Vein endothelial cell (primary cell): ENCODE measurements around the gene OR1L1. TPM values are rescaled to one million over a fixed set of nuclear protein-coding genes. Genes with fewer than 3 reads are reported as not detected.

Experiments used
- total RNA-seq: library from RNA; depleted of rRNA; stranded (reverse); fragments of >200 nt; gene quantifications from 2 replicates; pipeline ENCODE4 v1.2.3, GENCODE V29; 2012

Gene OR1L1, protein sequence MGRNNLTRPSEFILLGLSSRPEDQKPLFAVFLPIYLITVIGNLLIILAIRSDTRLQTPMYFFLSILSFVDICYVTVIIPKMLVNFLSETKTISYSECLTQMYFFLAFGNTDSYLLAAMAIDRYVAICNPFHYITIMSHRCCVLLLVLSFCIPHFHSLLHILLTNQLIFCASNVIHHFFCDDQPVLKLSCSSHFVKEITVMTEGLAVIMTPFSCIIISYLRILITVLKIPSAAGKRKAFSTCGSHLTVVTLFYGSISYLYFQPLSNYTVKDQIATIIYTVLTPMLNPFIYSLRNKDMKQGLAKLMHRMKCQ
- not detected in 2 replicates for total RNA-seq

DNA sequence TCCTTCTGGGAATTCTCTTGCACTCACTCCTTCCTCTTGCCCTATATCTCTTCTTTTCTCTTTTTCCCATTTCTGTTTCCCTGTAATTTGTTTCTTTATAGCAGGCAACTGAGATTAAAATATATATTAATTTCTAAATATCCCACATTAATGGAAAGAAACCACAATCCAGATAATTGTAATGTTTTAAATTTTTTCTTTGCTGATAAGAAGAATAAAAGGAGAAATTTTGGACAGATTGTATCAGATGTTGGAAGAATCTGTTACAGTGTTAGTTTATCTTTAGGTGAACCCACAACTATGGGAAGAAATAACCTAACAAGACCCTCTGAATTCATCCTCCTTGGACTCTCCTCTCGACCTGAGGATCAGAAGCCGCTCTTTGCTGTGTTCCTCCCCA lies at the start of gene OR1L1:
Gene OR1L1 (plus strand): TSS at position 301 of the 400 bp plus-strand sequence. CDS start 0 bp downstream, at position 301.

DNA sequence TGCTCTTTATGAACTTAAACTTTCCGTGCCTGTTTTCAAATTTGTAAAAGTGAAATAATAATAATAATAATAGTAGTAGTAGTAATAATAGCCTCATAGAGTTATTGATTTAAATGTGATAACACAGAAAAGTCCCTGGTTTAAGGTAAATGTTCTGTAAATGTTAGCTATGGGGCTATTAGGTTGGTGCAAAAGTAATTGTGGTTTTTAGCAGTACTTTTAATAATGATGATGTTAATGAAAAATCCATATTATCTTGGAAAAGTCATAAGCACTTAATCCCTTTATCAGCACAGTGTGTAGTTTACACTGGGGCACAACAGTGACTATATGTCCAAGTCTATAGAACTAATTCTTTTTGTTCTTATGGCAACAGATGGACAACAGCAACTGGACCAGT lies 47.2 kb upstream of the OR1L1 start, which contains the start of gene OR1Q1:
Gene OR1Q1 (plus strand): TSS at position 377 of the 400 bp plus-strand sequence. CDS start 0 bp downstream, at position 377.

GRCh38 chr9:122657527-122657926 lies 4.0 kb upstream of the OR1L1 start, which contains the start of gene OR1B1:
OR1B1 (minus strand) TSS chr9:122657627.

Other genes starting within 250 kb of the OR1L1 start
- not detected in 2 replicates for gene OR1J1, start 183.8 kb upstream of the OR1L1 start, total RNA-seq
- gene OR1J2, start 150.9 kb upstream of the OR1L1 start, total RNA-seq = 0.19 TPM in 1 of 2 replicates, not detected in the other
- not detected in 2 replicates for gene OR1J4, start 142.6 kb upstream of the OR1L1 start, total RNA-seq
- not detected in 2 replicates for gene OR1N1, start 134.4 kb upstream of the OR1L1 start, total RNA-seq
- not detected in 2 replicates for gene OR1N2, start 108.6 kb upstream of the OR1L1 start, total RNA-seq
- gene OR1L8, start 78.3 kb upstream of the OR1L1 start, total RNA-seq = 0.65 and 0.76 TPM in 2 replicates
- gene OR1Q1, start 47.0 kb upstream of the OR1L1 start, total RNA-seq = not detected in 2 replicates
- 0.38 and 0.65 TPM in 2 replicates for gene OR1B1, start 4.1 kb upstream of the OR1L1 start, total RNA-seq
- not detected in 2 replicates for gene OR1L3, start 13.4 kb downstream of the OR1L1 start, total RNA-seq
- not detected in 2 replicates for gene OR1L4, start 62.3 kb downstream of the OR1L1 start, total RNA-seq
- gene OR1L6, start 80.6 kb downstream of the OR1L1 start, total RNA-seq = not detected in 2 replicates
- gene OR5C1, start 127.2 kb downstream of the OR1L1 start, total RNA-seq = not detected in 2 replicates
- gene OR1K1, start 138.4 kb downstream of the OR1L1 start, total RNA-seq = not detected in 2 replicates
- gene PDCL, start 166.9 kb downstream of the OR1L1 start, total RNA-seq = 55.6 and 59.1 TPM in 2 replicates
- gene RC3H2, start 243.6 kb downstream of the OR1L1 start, total RNA-seq = 86.9 and 88.0 TPM in 2 replicates